Astrocyte of the hippocampus (primary cell): ENCODE data around the gene EFNB2.

Source experiments
- DNase-seq: peaks from one replicate; pipeline ENCODE4 v3.0.0; 2011; ENCODE audit warnings: low read depth, low spot score

EFNB2 gene

GRCh38 chr13:106525865-106526264 lies 9.6 kb downstream of the EFNB2 start:
- peak; percentile 28 for DNase-seq

GRCh38 chr13:106524108-106524507 lies 11.4 kb downstream of the EFNB2 start:
- no peak for DNase-seq

GRCh38 chr13:106523576-106523975 lies 11.9 kb downstream of the EFNB2 start:
- peak; percentile 57 for DNase-seq

GRCh38 chr13:106522898-106523525 lies 12.4 kb downstream of the EFNB2 start:
- peak; percentile 47 for DNase-seq

- peak; percentile 23 for DNase-seq
Measured at GRCh38 chr13:106522112-106522705, 13.3 kb downstream of the EFNB2 start.

- peak; percentile 25 for DNase-seq
Measured at GRCh38 chr13:106521095-106521799, 14.2 kb downstream of the EFNB2 start.

- peak; percentile 68 for DNase-seq
Measured at GRCh38 chr13:106520251-106521054, 15.0 kb downstream of the EFNB2 start.

- DNase-seq, result no peak
Measured at GRCh38 chr13:106518512-106518911, 16.9 kb downstream of the EFNB2 start.

- DNase-seq, result peak; percentile 53
Measured at GRCh38 chr13:106517109-106517847, 18.2 kb downstream of the EFNB2 start.

GRCh38 chr13:106515635-106516254 lies 19.7 kb downstream of the EFNB2 start:
- DNase-seq, result peak; percentile 60

- DNase-seq, result peak; percentile 26
Measured at GRCh38 chr13:106514928-106515634, 20.4 kb downstream of the EFNB2 start.

GRCh38 chr13:106513025-106513983 lies 22.2 kb downstream of the EFNB2 start:
- DNase-seq, result peak; percentile 75

GRCh38 chr13:106507560-106508274 lies 27.7 kb downstream of the EFNB2 start:
- DNase-seq, result peak; percentile 93

- no peak for DNase-seq
Measured at GRCh38 chr13:106506286-106506685, 29.2 kb downstream of the EFNB2 start.

GRCh38 chr13:106505732-106506131 lies 29.7 kb downstream of the EFNB2 start:
- no peak for DNase-seq

- no peak for DNase-seq
Measured at GRCh38 chr13:106505295-106505694, 30.2 kb downstream of the EFNB2 start.

- DNase-seq, result peak; percentile 9
Measured at GRCh38 chr13:106503730-106504453, 31.6 kb downstream of the EFNB2 start.

GRCh38 chr13:106503272-106503671 lies 32.2 kb downstream of the EFNB2 start:
- DNase-seq, result peak; percentile 24
